Astrocyte (in vitro differentiated cells and primary cell): ENCODE results near the gene MRGPRE. TPM values are rescaled to one million over a fixed set of nuclear protein-coding genes. Genes with fewer than 3 reads are reported as not detected.

Source experiments
- DNase-seq: peaks from one replicate; pipeline ENCODE4 v3.0.0-alpha.2; 2010; ENCODE audit warnings: low read depth
- FAIRE-seq: peaks from 2 replicates; lab custom pipeline; 2011; peaks lifted over from hg19 to GRCh38; lab: Jason Lieb, UNC
- H2AFZ ChIP-seq: 2 replicates; pipeline ENCODE4 v1.6.0; 2012; ENCODE audit warnings: low read depth, low read length, inconsistent platforms
- H3K27ac ChIP-seq: 2 replicates; pipeline ENCODE4 v1.5.1; 2011; ENCODE audit warnings: low read depth, low read length, inconsistent platforms
- H3K27me3 ChIP-seq: 2 replicates; pipeline ENCODE4 v1.6.0; 2011; ENCODE audit warnings: low read length, inconsistent platforms; ENCODE audit not compliant: insufficient read depth
- H3K36me3 ChIP-seq: 2 replicates; pipeline ENCODE4 v1.5.1; 2011; ENCODE audit warnings: low read length, inconsistent platforms; ENCODE audit not compliant: insufficient read depth
- H3K4me1 ChIP-seq: 2 replicates; pipeline ENCODE4 v1.5.1; 2011; ENCODE audit warnings: low read length, inconsistent platforms; ENCODE audit not compliant: insufficient read depth
- H3K4me2 ChIP-seq: 2 replicates; pipeline ENCODE4 v1.6.0; 2012; ENCODE audit warnings: low read length, inconsistent platforms
- H3K4me3 ChIP-seq: 2 replicates; pipeline ENCODE4 v1.5.1; 2011; ENCODE audit warnings: low read depth, mild to moderate bottlenecking, low read length, inconsistent platforms; ENCODE audit not compliant: insufficient read depth
- H3K79me2 ChIP-seq: 2 replicates; pipeline ENCODE4 v1.6.0; 2012; ENCODE audit warnings: mild to moderate bottlenecking, low read length, inconsistent platforms; ENCODE audit not compliant: insufficient read depth
- H3K9ac ChIP-seq: 2 replicates; pipeline ENCODE4 v1.6.0; 2012; ENCODE audit warnings: mild to moderate bottlenecking, low read length, inconsistent platforms
- H3K9me3 ChIP-seq: 2 replicates; pipeline ENCODE4 v1.5.1; 2012; ENCODE audit warnings: low read depth, mild to moderate bottlenecking, low read length, inconsistent platforms; ENCODE audit not compliant: insufficient read depth
- H4K20me1 ChIP-seq: 2 replicates; pipeline ENCODE4 v1.6.0; 2012; ENCODE audit warnings: low read length, inconsistent platforms; ENCODE audit not compliant: insufficient read depth
- H3K27ac Mint-ChIP-seq: one replicate; pipeline ENCODE4 v1.8.0; 2021; ENCODE audit warnings: mild to moderate bottlenecking, mixed read lengths; ENCODE audit not compliant: unreplicated experiment
- H3K27me3 Mint-ChIP-seq: one replicate; pipeline ENCODE4 v1.8.0; 2021; ENCODE audit warnings: low read depth, mixed read lengths; ENCODE audit not compliant: unreplicated experiment
- H3K36me3 Mint-ChIP-seq: one replicate; pipeline ENCODE4 v1.8.0; 2021; ENCODE audit warnings: low read depth, mixed read lengths; ENCODE audit not compliant: unreplicated experiment
- H3K4me1 Mint-ChIP-seq: one replicate; pipeline ENCODE4 v1.8.0; 2021; ENCODE audit warnings: low read depth, mixed read lengths; ENCODE audit not compliant: unreplicated experiment
- H3K4me3 Mint-ChIP-seq: one replicate; pipeline ENCODE4 v1.8.0; 2021; ENCODE audit warnings: mild to moderate bottlenecking, moderate library complexity, mixed read lengths; ENCODE audit not compliant: unreplicated experiment
- H3K9me3 Mint-ChIP-seq: one replicate; pipeline ENCODE4 v1.8.0; 2021; ENCODE audit warnings: mild to moderate bottlenecking, mixed read lengths; ENCODE audit not compliant: unreplicated experiment
- CTCF ChIP-seq: IDR thresholded peaks from 2 replicates; pipeline ENCODE4 v1.5.1; 2011; ENCODE audit warnings: low read depth, mild to moderate bottlenecking, inconsistent platforms, low read length, moderate library complexity; ENCODE audit not compliant: insufficient read depth
- EZH2 ChIP-seq: IDR thresholded peaks from 2 replicates; pipeline ENCODE4 v1.6.1; 2012; ENCODE audit warnings: mild to moderate bottlenecking, low read length, inconsistent platforms; ENCODE audit not compliant: insufficient read depth
- total RNA-seq: library from RNA; stranded (reverse); gene quantifications from 2 replicates; pipeline ENCODE4 v1.2.1, GENCODE V29; 2021

Gene MRGPRE
- total RNA-seq, 1 donor from 2014 or later = not detected

- peaks cover 4% of the 10 kb centered on the region for H3K27me3 ChIP-seq
- H3K4me2 ChIP-seq = no peak overlapping the region
- no peak overlapping the region for H3K4me3 ChIP-seq
- H3K4me1 ChIP-seq = no peaks in the 10 kb centered on the region
- H3K27ac Mint-ChIP-seq = no peak overlapping the region
- no peak overlapping the region for H3K4me3 Mint-ChIP-seq
- peaks cover 1% of the 10 kb centered on the region for H3K36me3 Mint-ChIP-seq
- H3K27me3 Mint-ChIP-seq = peaks cover 40% of the 10 kb centered on the region
- TF ChIP-seq CTCF = no peak
- no peak for TF ChIP-seq EZH2
- no peak overlapping the region for H2AFZ ChIP-seq
- H3K9me3 Mint-ChIP-seq = peaks cover 6% of the 10 kb centered on the region
- DNase-seq (no peak), FAIRE-seq (no peak)
- no peak overlapping the region for H3K27ac ChIP-seq
- peaks cover 6% of the 10 kb centered on the region for H3K4me1 Mint-ChIP-seq
- H3K79me2 ChIP-seq = no peaks in the 10 kb centered on the region
- peaks cover 2% of the 10 kb centered on the region for H3K9me3 ChIP-seq
- no peaks in the 10 kb centered on the region for H3K36me3 ChIP-seq
- H3K9ac ChIP-seq = no peak overlapping the region
- no peaks in the 10 kb centered on the region for H4K20me1 ChIP-seq
Observed at GRCh38 chr11:3230636-3231549, 1.3 kb downstream of the MRGPRE start.

- Histone ChIP-seq H3K79me2 (no peaks in the 10 kb centered on the region), H3K27ac (no peak overlapping the region), H3K4me2 (no peak overlapping the region), H3K9me3 (peaks cover 2% of the 10 kb centered on the region), H3K4me1 (no peaks in the 10 kb centered on the region), H3K4me3 (no peak overlapping the region), H3K27me3 (peaks cover 4% of the 10 kb centered on the region), H3K9ac (no peak overlapping the region), H3K36me3 (no peaks in the 10 kb centered on the region), H2AFZ (no peak overlapping the region), H4K20me1 (no peaks in the 10 kb centered on the region)
- no peak for TF ChIP-seq EZH2
- TF ChIP-seq CTCF = no peak
- Mint-ChIP-seq H3K36me3 (peaks cover under 1% of the 10 kb centered on the region), H3K4me3 (no peak overlapping the region), H3K9me3 (peaks cover 3% of the 10 kb centered on the region), H3K27ac (no peak overlapping the region), H3K27me3 (peaks cover 33% of the 10 kb centered on the region), H3K4me1 (peaks cover 7% of the 10 kb centered on the region)
- DNase-seq (no peak), FAIRE-seq (no peak)
Observed at GRCh38 chr11:3229673-3230630, 2.3 kb downstream of the MRGPRE start.
